Muscle of back (tissue), 11 donors: Measurements from ENCODE around the gene ASL. TPM values are rescaled to one million over a fixed set of nuclear protein-coding genes. Genes with fewer than 3 reads are reported as not detected.
"Not testable (repeated sequence)": the region's sequence is repeated elsewhere in the genome, so short reads cannot be mapped to it uniquely, and the experiment has no call there.

Source experiments
- DNase-seq, 3 donors: peaks; one replicate each; pipeline versions ENCODE4 v3.0.0 to v3.0.0-alpha.2; 2013
- polyA plus RNA-seq, 10 donors: library from polyadenylated mRNA; unstranded; fragments of 120-200 nt; gene quantifications; one replicate each; pipeline ENCODE4 v1.2.1, GENCODE V29; 2013; ENCODE audit not compliant: insufficient read length in 10 of 10

The ASL gene
- polyA plus RNA-seq, 10 donors: 8.3 to 13.7 (median 11.3) TPM

DNA sequence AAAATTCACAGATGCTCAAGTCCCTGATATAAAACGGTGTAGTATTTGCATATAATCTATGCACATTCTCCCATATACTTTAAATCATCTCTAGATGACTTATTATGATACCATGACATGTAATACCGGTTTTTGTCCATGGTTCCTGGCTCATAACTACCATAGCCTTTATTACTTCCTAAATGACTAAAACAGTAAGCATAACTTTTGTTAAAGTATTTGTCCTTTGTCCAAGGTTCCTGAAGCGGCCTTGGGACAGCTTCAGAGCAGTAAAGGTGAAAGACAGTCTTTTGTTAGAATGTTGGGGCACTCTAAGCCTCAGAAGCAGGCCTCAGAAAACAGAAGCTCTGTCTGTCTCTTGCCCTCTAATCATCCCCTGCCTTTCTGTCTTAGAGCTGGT lies 43.0 kb downstream of the ASL start:
- no peak for DNase-seq

DNA sequence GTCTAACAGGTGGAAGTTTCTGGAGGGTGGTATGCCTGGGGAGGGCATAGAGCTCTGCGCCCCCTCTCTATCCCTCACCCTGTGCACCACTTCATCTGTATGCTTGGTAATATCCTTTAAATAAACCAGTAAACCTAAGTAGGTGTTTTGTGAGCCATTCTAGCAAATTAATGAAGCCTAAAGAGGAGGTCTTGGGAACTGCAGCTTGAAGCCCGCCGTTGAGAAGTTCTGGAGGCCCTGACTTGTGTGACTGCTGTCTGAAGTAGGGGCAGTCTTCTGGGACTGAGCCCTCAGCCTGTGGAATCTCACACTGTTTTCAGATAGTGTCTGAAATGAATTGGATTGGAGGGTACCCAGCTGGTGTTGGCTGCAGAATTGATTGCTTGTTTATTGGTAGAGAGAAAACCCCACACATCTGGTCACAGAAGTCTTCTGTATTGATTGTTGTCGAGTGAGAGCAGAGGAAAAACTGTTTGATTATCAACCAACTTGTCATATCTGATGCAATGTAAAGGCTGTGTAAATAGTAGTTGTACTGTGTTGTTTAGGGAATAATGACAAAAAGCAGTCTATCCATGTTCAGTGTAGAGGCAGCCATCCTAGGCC lies 43.7 kb downstream of the ASL start:
- DNase-seq: no peak

DNA sequence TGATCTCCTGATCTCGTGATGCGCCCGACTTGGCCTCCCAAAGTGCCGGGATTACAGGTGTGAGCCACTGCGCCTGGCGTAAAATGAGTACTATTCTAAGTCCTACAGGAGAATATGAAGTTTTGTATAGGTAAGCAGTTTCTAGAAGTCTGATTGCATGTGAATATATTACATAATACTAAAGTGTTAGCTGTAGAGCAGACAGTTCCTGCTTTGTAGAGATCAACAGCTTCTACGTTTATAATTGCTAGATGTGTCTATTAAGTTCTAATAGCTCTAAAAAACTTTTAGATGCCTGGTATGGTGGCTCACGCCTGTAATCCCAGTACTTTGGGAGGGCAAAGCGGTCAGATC lies 47.5 kb downstream of the ASL start:
- DNase-seq: no peak

DNA sequence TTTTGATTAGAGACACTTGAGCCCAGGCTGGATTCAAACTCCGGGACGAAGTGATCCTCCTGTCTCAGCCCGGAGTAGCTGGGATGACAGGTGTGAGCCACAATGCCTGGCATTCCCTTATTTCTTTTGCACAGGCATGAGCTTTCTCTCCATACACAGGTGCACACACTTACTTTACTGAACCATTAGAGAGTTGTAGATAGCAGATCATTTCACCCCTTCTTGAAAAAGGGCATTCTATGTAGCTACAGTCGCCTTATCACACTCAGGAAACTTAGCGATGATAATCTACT lies 48.9 kb downstream of the ASL start:
- DNase-seq: not testable (repeated sequence)

DNA sequence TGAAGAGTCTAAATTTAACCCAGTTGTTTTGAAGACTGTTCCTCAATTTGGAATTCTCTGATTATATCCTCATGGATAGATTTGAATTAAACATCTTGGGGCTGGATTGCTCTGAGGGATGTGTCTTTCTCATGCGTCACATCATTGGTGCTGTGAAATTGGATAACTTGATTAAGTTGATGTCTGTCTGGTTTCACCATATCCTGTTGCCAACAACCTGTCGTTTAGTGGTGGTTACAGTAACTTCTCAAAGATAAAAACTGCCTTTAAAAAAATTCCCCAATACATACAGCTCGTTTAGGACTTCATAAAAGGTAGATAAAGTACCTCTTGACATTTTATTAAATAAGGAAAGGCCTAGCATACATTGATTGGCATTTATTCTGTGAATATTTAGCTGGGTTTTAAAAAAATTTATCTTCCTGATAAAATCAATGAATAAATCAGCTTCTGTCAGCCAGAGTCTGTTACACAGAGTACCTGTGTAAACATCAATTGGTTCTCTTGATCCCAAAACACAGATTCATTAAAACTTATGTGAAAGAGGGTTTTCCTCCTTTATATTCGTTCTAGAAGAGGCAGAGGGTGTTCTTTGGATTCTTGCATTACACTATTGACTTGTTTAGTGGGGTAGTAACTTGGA lies 49.6 kb downstream of the ASL start:
- DNase-seq: no peak

DNA sequence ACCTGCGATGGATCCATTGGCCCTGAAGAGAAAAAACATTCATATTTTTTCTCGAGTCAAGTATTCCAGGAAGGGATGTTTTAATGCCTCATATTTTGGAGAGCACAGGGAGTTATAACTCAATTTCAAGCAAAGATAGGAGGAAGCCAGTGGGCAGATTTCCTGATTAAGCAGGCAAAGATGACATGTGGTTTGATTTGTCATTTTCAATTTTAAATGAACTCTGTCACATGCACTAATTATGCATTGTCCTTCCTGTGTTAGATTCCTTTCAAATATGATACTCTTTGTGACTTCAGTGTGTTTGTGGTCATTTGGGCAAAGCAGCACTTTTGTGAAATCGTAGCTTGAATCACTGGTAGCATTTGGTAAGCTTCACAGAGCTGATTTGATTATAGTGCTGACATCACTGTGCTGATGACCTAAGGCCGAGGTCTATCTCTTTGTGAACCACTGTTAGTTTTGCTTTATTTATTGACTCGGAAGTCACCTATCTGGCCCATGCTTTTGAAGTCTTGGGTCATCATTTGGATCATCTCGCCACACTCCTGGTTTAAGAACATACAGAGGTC lies 50.2 kb downstream of the ASL start:
- DNase-seq: not testable (repeated sequence)

DNA sequence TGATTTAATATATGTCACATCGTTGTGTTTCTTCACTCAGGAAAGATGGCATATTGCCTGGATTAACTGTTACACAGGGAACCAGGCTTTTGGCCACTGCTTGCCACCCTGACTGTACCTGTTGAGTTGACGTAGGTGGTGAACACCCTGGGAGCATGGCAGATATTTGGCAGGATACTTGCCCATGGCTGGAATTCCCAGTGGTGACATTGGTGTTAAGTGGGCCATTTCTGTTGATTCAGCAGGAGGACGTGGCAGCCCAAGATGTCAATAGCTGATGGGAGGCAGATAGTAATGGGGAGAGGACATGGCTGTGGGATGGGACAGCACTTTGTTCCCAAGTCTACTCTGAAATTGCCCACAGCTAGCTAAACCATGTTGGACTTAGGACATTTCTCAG lies 51.6 kb downstream of the ASL start:
- not testable (repeated sequence) for DNase-seq

DNA sequence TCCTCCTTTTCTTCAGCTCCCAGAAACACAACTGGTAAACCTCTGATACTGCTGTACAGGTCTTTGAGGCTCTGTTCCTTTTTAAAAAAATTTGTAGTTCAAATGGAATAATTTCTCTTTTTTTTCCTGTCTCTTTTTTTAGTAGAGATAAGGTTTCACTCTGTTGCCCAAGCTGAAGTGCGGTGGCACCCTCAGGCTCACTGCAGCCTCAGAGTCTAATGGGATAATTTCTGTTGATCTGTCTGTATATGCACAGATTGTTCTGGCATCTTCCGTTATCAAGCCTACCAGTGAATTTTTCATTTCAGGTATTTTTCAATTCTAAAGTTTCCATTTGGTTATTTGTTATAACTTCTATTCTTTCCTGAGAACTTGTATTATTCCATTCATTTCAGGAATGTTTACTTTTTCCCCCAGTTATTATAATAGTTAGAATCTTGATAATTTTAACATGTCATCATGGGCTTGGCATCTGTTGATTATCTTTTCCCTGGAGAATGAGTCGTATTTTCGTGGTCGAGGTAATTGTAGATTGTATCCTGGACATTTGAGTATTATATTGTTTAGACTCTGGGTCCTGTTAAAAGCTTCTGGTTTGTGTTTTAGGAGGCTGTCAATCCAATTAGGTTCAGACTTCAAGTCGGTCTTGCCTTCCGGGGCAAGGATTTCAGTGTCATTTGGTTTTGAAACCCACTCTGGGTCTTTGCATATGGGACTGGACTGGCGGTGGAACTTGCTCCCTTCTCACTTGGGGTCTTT lies 63.6 kb downstream of the ASL start:
- no peak for DNase-seq

DNA sequence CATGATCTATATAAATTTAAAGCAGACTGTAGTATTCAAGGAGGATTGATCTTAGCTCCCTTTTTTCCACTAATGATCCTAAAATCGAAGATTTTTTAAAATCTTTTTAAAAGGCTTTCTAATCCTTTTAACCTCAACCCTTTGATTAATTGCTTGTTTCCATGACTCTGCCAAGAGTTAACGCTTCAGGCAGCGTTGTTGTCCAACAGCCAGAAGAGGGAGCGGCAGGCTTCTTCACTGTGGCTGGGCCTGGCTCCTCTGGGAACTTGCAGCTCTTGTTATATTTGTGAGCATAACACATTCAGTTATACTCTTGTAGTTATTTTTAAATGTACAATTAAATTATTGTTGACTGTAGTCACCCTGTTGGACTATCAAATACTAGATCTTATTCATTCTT lies 65.3 kb downstream of the ASL start:
- peak; percentile 71 to 87 (median 73) for DNase-seq

DNA sequence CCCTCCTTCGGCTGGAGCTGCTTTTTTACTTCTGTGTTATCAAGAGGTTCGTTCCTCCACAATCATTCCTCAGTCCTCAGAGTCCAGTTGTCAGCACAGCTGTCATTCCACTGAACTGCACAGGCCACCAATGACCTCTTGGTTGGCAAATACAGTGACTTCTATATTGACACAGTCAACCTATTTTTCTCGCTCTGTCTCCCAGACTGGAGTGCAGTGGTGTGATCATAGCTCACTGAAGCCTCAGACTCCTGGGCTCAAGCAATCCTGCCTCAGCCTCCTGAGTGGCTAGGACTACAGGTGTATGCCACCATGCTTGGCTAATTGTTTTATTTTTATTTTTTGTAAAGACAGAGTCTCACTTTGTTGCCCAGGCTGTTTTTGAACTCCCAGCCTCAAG lies 66.7 kb downstream of the ASL start:
- DNase-seq: no peak

DNA sequence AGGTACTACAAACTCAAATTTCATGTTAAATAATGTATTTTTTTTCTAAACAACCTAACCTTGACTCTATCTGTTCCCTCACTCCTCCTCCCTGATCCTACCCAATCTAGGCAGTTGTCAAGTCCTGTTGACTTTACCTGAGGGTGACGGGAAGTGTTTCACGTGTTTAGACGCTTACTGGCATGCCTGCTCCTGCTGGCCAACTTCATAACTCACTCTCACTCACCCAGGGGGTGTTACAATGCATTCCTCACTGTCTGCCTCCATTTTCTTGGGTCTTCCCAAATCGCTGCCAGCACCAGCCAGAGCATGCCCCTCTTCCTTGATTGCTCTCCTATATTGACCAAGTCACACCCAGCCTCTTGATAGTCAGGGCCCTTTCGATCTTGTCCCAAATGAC lies 67.4 kb downstream of the ASL start:
- DNase-seq: no peak

Other genes starting within 250 kb of the ASL start
- 10 to 100 TPM; 16.6 to 26.4 (median 23.6) TPM for gene VKORC1L1, start 202.7 kb upstream of the ASL start, polyA plus RNA-seq
- gene GUSB, start 93.6 kb upstream of the ASL start, polyA plus RNA-seq: 10 to 100 TPM; 33.6 to 44.2 (median 37.4) TPM
- 10 to 100 TPM; 17.5 to 25.1 (median 21.9) TPM for gene CRCP, start 39.0 kb downstream of the ASL start, polyA plus RNA-seq
- gene TPST1, start 129.5 kb downstream of the ASL start, polyA plus RNA-seq: 10 to 100 TPM; 12.8 to 22.2 (median 15.7) TPM